ENCODE measurements around the gene NCAPG2. TPM values are rescaled to one million over a fixed set of nuclear protein-coding genes. Genes with fewer than 3 reads are reported as not detected.

NCAPG2 gene
- total RNA-seq, 4 donors from 2014 or later, result 4.6 to 6.4 (median 5.6) TPM

- Histone ChIP-seq H3K27me3 (peaks cover 38% of the 10 kb centered on the region), H3K4me1 (peaks cover 9 to 31% (median 18%) of the 10 kb centered on the region in 3 donors), H3K36me3 (no peaks in the 10 kb centered on the region), H3K4me3 (no peak overlapping the region), H3K27ac (no peak overlapping the region), H3K9me3 (peaks cover 0 to 10% (median 0%) of the 10 kb centered on the region in 3 donors)
- TF ChIP-seq POLR2A (IDR thresholded peaks at IDR 0.05) (no peak), EP300 (IDR thresholded peaks at IDR 0.05) (no peak), POLR2AphosphoS5 (IDR thresholded peaks at IDR 0.05) (no peak), CTCF (IDR thresholded peaks at IDR 0.05) (no peak)
- no peak for ATAC-seq
- 29 to 83% methylated on average over 1 of the region's 1 CpG for WGBS, 2 donors (ENCODE audit: low coverage in 1 of 2)
Measured at GRCh38 chr7:158589653-158590052, 115.0 kb downstream of the NCAPG2 start.

- ATAC-seq, result no peak
Measured at GRCh38 chr7:158588878-158589442, 115.6 kb downstream of the NCAPG2 start.

GRCh38 chr7:158588085-158588877 lies 116.3 kb downstream of the NCAPG2 start:
- H3K4me3 ChIP-seq, result peak overlapping the region; percentile 28 to 53
- no peak for TF ChIP-seq EP300 (IDR thresholded peaks at IDR 0.05)
- no peak for TF ChIP-seq POLR2AphosphoS5 (IDR thresholded peaks at IDR 0.05)
- TF ChIP-seq POLR2A (IDR thresholded peaks at IDR 0.05), result no peak
- TF ChIP-seq CTCF (IDR thresholded peaks at IDR 0.05), result no peak
- peaks cover 9 to 31% (median 18%) of the 10 kb centered on the region in 3 donors for H3K4me1 ChIP-seq
- no peaks in the 10 kb centered on the region for H3K36me3 ChIP-seq
- peak; percentile 14 for ATAC-seq
- 40% methylated on average over 2 of the region's 63 CpGs; no CpG with 5 or more reads in 1 of the 2 donors for WGBS, 2 donors (ENCODE audit: low coverage in 1 of 2)
- peaks cover 51% of the 10 kb centered on the region for H3K27me3 ChIP-seq
- peaks cover 0 to 10% (median 0%) of the 10 kb centered on the region in 3 donors for H3K9me3 ChIP-seq
- H3K27ac ChIP-seq, result peak overlapping the region in 1 of 4 donors; percentile 49

More at GRCh38 chr7:158588878-158589442, 115.6 kb downstream of the NCAPG2 start:
- 42 to 52% methylated on average over 4 to 9 of the region's 16 CpGs for WGBS, 2 donors (ENCODE audit: low coverage in 1 of 2)
- Histone ChIP-seq H3K27me3 (peaks cover 45% of the 10 kb centered on the region), H3K27ac (no peak overlapping the region), H3K4me3 (no peak overlapping the region), H3K4me1 (peaks cover 9 to 31% (median 18%) of the 10 kb centered on the region in 3 donors), H3K36me3 (no peaks in the 10 kb centered on the region), H3K9me3 (peaks cover 0 to 10% (median 0%) of the 10 kb centered on the region in 3 donors)
- TF ChIP-seq EP300 (IDR thresholded peaks at IDR 0.05), result no peak
- no peak for TF ChIP-seq POLR2A (IDR thresholded peaks at IDR 0.05)
- TF ChIP-seq POLR2AphosphoS5 (IDR thresholded peaks at IDR 0.05), result no peak
- TF ChIP-seq CTCF (IDR thresholded peaks at IDR 0.05), result no peak

- Histone ChIP-seq H3K27ac (peak within 1 kb of the TSS in 1 of 4 donors; percentile 49), H3K4me1 (peaks cover 9 to 31% (median 18%) of the 10 kb centered on the region in 3 donors), H3K27me3 (peaks cover 60% of the 10 kb centered on the region), H3K36me3 (no peaks in the 10 kb centered on the region), H3K9me3 (peaks cover 0 to 2% (median 0%) of the 10 kb centered on the region in 3 donors), H3K4me3 (peak within 1 kb of the TSS; percentile 28 to 53)
- TF ChIP-seq CTCF (IDR thresholded peaks at IDR 0.05) (no peak), POLR2A (IDR thresholded peaks at IDR 0.05) (no peak), POLR2AphosphoS5 (IDR thresholded peaks at IDR 0.05) (no peak), EP300 (IDR thresholded peaks at IDR 0.05) (no peak)
- no CpG with 5 or more reads among the region's 110 CpGs for WGBS, 2 donors (ENCODE audit: low coverage in 1 of 2)
- ATAC-seq, result peak; percentile 81
Measured at GRCh38 chr7:158587162-158588084, 117.2 kb downstream of the NCAPG2 start, which contains the start of gene PTPRN2. Gene PTPRN2 (minus strand): TSS chr7:158587823.

Measured in gastroesophageal sphincter (tissue), 4 donors.